Fibroblast of villous mesenchyme (primary cell): ENCODE data around the gene ZNF318. TPM values are rescaled to one million over a fixed set of nuclear protein-coding genes. Genes with fewer than 3 reads are reported as not detected.
"Not testable (repeated sequence)": the region's sequence is repeated elsewhere in the genome, so short reads cannot be mapped to it uniquely, and the experiment has no call there.

ENCODE experiments used
- DNase-seq: peaks from one replicate; pipeline ENCODE4 v3.0.0-alpha.2; 2010; ENCODE audit warnings: low read depth
- H3K4me3 ChIP-seq: 2 replicates; pipeline ENCODE4 v1.5.1; 2011; ENCODE audit warnings: low read depth, mild to moderate bottlenecking, low read length
- total RNA-seq: library from RNA; depleted of rRNA; stranded (reverse); fragments of >200 nt; gene quantifications from 2 replicates; pipeline ENCODE4 v1.2.3, GENCODE V29; 2012
- TF ChIP-seq, protein P1 (sequence below): IDR thresholded peaks from 2 replicates; pipeline ENCODE4 v1.5.1; 2012; ENCODE audit warnings: low read depth, mild to moderate bottlenecking, low read length; ENCODE audit not compliant: insufficient read depth

ZNF318 gene
- total RNA-seq, 1 donor: 12.5 TPM

GRCh38 chr6:43306086-43306485, 63.4 kb downstream of the ZNF318 start:
- TF ChIP-seq, protein P1, sequence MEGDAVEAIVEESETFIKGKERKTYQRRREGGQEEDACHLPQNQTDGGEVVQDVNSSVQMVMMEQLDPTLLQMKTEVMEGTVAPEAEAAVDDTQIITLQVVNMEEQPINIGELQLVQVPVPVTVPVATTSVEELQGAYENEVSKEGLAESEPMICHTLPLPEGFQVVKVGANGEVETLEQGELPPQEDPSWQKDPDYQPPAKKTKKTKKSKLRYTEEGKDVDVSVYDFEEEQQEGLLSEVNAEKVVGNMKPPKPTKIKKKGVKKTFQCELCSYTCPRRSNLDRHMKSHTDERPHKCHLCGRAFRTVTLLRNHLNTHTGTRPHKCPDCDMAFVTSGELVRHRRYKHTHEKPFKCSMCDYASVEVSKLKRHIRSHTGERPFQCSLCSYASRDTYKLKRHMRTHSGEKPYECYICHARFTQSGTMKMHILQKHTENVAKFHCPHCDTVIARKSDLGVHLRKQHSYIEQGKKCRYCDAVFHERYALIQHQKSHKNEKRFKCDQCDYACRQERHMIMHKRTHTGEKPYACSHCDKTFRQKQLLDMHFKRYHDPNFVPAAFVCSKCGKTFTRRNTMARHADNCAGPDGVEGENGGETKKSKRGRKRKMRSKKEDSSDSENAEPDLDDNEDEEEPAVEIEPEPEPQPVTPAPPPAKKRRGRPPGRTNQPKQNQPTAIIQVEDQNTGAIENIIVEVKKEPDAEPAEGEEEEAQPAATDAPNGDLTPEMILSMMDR: no peak
- no peak for DNase-seq
- H3K4me3 ChIP-seq: no peak overlapping the region

DNA sequence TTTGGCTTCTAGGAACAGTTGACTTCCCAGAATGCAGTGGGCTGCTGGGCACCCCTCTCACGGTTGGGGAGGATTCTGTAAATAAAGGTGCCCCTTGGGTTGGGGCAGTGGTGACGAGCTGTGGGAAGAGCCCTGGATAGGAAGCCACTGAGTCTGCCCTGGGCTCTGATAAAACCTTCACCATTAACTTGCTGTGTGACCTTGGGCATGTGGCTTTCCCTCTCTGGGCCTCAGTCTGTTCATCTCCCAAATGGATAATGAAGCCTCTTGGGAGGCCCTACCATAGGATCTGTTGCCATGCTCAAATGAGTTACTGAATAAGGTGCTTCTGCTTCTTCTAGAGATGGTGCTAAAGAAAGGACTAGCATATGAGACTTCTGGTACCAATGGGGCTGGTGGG, 64.6 kb downstream of the ZNF318 start:
- no peak for DNase-seq
- no peak overlapping the region for H3K4me3 ChIP-seq
- TF ChIP-seq, protein P1: no peak

- H3K4me3 ChIP-seq: no peak overlapping the region
- TF ChIP-seq, protein P1: no peak
- DNase-seq: no peak
Observed at GRCh38 chr6:43304361-43304760, 65.1 kb downstream of the ZNF318 start.

GRCh38 chr6:43303751-43304331, 65.6 kb downstream of the ZNF318 start:
- TF ChIP-seq, protein P1: no peak
- DNase-seq: no peak
- no peak overlapping the region for H3K4me3 ChIP-seq

GRCh38 chr6:43303006-43303405, 66.4 kb downstream of the ZNF318 start:
- not testable (repeated sequence) for DNase-seq

DNA sequence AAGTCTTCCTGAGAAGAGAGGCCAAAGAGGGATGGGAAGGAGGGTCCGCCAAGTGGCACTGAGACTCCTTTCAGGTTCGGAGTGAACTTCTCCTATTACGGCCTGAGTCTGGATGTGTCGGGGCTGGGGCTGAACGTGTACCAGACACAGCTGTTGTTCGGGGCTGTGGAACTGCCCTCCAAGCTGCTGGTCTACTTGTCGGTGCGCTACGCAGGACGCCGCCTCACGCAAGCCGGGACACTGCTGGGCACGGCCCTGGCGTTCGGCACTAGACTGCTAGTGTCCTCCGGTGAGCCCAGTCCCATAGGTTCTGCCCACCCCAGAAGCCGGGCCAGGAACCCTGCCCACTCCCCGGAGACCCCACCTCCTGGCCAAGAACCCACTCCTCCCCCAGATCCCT, 67.3 kb downstream of the ZNF318 start:
- no peak for DNase-seq
- TF ChIP-seq, protein P1: no peak
- no peak overlapping the region for H3K4me3 ChIP-seq

More at GRCh38 chr6:43303006-43303405, 66.4 kb downstream of the ZNF318 start:
- H3K4me3 ChIP-seq: not testable (repeated sequence)

- TF ChIP-seq, protein P1: no peak
- DNase-seq: no peak
- no peak overlapping the region for H3K4me3 ChIP-seq
Observed at GRCh38 chr6:43301081-43301870, 68.2 kb downstream of the ZNF318 start.
